HUES48 (cell line): Measurements from ENCODE around the gene AP1AR.

ENCODE experiments used
- H3K27ac ChIP-seq: one replicate; pipeline ENCODE4 v1.7.0; 2013; ENCODE audit warnings: low read depth, low read length, inconsistent platforms
- H3K27me3 ChIP-seq: 2 replicates; pipeline ENCODE4 v1.6.1; 2013; ENCODE audit warnings: mild to moderate bottlenecking, low read length; ENCODE audit not compliant: control insufficient read depth, insufficient read depth
- H3K36me3 ChIP-seq: 2 replicates; pipeline ENCODE4 v1.6.1; 2013; ENCODE audit warnings: low read length; ENCODE audit not compliant: control insufficient read depth, insufficient read depth
- H3K4me1 ChIP-seq: 2 replicates; pipeline ENCODE4 v1.6.1; 2013; ENCODE audit warnings: mild to moderate bottlenecking, low read length; ENCODE audit not compliant: control insufficient read depth, insufficient read depth
- H3K4me3 ChIP-seq: 2 replicates; pipeline ENCODE4 v1.5.1; 2013; ENCODE audit warnings: mild to moderate bottlenecking, low read depth, low read length
- H3K9ac ChIP-seq: 2 replicates; pipeline ENCODE4 v1.6.1; 2013; ENCODE audit warnings: mild to moderate bottlenecking, low read depth, low read length, moderate library complexity
- H3K9me3 ChIP-seq: 2 replicates; pipeline ENCODE4 v1.6.1; 2013; ENCODE audit warnings: low read length; ENCODE audit not compliant: control insufficient read depth, insufficient read depth

AP1AR gene

GRCh38 chr4:112257098-112257497 lies 25.5 kb downstream of the AP1AR start:
- Histone ChIP-seq H3K4me3 (no peak overlapping the region), H3K36me3 (peaks cover 40% of the 10 kb centered on the region), H3K9ac (no peak overlapping the region), H3K27me3 (no peaks in the 10 kb centered on the region), H3K4me1 (peaks cover 10% of the 10 kb centered on the region), H3K27ac (no peak overlapping the region), H3K9me3 (no peaks in the 10 kb centered on the region)

DNA sequence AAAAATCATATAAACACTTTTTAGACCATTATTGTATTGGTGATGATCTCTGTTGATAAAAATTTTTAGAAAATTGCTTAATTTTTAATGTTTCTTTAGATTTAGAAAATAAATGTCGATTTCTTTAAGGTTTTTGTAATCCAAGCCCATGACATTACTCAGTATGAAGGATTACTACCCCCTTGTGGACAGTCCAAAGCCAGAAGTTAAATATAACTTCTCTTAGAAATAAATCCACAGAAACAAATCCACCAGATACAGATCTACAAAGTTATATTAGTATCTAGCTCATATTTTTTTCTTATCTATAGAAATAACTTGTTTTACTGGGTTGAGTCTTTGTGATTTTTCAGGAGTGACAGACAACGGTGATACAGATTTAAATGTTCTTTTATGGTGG lies 35.2 kb downstream of the AP1AR start:
- Histone ChIP-seq H3K9ac (no peak overlapping the region), H3K4me3 (no peak overlapping the region), H3K27ac (no peak overlapping the region), H3K4me1 (peaks cover 20% of the 10 kb centered on the region), H3K27me3 (no peaks in the 10 kb centered on the region), H3K36me3 (peaks cover 66% of the 10 kb centered on the region), H3K9me3 (no peaks in the 10 kb centered on the region)

DNA sequence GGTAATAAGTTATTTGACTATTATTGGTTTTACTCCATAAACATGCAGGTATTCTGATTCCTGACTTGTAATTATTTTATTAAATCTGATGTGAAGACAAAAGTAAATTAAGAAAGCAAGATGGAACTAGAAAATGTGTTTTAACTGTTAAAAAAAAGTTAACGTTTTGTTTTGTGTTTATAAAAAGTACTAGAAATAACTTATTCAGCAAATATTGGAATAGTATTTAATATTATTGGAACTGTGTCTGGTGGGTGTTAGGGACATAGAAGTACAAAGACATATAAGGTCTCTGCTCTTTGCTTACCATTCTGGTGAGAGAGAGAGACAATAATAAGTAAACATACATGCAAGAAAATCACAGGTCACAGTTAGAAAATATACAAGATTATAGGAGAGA lies 38.5 kb downstream of the AP1AR start:
- H3K9ac ChIP-seq = no peak overlapping the region
- no peaks in the 10 kb centered on the region for H3K27me3 ChIP-seq
- H3K27ac ChIP-seq = no peak overlapping the region
- H3K9me3 ChIP-seq = no peaks in the 10 kb centered on the region
- peaks cover 23% of the 10 kb centered on the region for H3K4me1 ChIP-seq
- H3K4me3 ChIP-seq = no peak overlapping the region
- H3K36me3 ChIP-seq = peaks cover 38% of the 10 kb centered on the region

DNA sequence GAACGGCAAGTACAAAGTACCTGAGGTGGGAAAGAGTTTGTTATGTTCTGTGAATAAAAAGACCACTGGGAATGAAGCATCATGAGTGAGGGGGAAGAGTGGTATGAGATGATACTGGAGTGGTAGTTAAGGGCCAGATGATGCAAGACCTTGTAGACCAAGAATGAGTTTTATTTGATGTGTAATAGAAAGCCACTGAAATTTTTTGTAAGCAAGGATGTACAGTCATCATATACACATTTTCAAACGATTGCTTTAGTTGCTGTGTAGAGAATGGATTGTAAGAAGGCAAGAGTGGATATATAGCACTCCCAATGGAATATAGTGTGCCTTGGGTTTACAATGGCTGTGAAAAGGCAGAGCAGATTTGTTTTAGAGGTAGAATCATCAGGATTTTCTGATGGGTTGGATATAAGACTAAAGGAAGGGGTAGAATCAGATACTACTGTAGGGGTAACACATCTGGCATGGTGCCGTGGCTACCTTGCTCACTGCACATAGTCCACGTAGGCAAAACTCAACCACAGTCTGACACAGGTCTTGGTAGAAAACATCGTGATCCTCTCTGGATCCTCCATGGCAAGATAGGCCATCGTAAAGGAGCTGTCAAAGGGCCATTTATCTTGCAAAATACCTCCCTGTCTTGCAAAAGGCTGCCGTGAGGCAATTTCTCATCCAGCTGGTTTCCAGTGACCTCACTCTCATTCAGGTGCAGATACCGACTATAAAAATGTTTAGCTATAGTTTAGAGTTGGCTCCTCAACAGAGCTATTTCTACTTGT lies 39.2 kb downstream of the AP1AR start:
- Histone ChIP-seq H3K36me3 (peaks cover 30% of the 10 kb centered on the region), H3K9ac (no peak overlapping the region)

DNA sequence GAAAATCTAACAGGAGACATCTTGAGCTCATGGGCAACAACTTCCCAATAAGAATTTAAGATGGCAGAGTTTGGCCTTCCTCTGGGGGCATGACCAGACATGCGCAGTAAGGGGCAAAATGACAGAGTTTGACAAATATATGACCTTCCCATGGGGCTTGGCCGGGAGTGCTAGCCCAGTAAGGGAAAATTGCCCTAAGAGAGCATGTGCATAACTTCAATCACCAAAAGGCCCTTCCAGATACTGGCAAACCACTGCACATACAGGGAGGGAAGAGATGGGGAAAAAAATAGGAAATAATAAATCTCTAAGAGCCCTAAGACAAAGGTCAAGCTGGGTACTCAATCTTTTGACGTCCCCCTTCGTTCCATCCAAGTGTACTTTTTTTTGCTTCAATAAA lies 40.7 kb downstream of the AP1AR start:
- H3K36me3 ChIP-seq = peaks cover 19% of the 10 kb centered on the region
- H3K4me1 ChIP-seq = peaks cover 23% of the 10 kb centered on the region
- no peak overlapping the region for H3K4me3 ChIP-seq
- no peak overlapping the region for H3K27ac ChIP-seq
- H3K9me3 ChIP-seq = no peaks in the 10 kb centered on the region
- no peaks in the 10 kb centered on the region for H3K27me3 ChIP-seq
- H3K9ac ChIP-seq = no peak overlapping the region

More for the DNA sequence above, 39.2 kb downstream of the AP1AR start:
- H3K4me3 ChIP-seq = no peak overlapping the region; the same call in 1 of the 2 replicates
- no peak overlapping the region for H3K27ac ChIP-seq
- H3K4me1 ChIP-seq = peaks cover 23% of the 10 kb centered on the region
- no peaks in the 10 kb centered on the region for H3K9me3 ChIP-seq
- H3K27me3 ChIP-seq = no peaks in the 10 kb centered on the region

DNA sequence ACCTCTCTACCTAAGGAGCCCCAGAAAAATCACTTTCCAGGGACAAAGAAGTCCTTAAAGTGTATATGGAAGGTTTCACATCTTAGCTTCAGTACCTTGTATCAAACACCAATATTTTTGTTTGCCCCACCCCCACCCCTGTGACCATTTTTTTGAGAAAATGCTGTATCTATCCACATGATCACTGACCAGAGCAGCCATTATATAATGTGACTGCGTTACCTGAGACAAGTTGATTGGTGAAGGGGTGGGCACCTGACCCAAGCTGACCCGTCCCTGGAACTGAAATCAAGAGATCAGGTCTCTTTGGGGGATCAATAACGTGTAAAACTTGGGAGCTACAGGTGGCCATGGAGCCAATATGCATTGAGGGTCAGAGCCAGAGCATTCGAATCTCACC lies 43.4 kb downstream of the AP1AR start:
- H3K4me1 ChIP-seq = peaks cover 22% of the 10 kb centered on the region
- no peak overlapping the region for H3K27ac ChIP-seq
- no peaks in the 10 kb centered on the region for H3K27me3 ChIP-seq
- H3K4me3 ChIP-seq = no peak overlapping the region
- no peaks in the 10 kb centered on the region for H3K36me3 ChIP-seq
- no peaks in the 10 kb centered on the region for H3K9me3 ChIP-seq
- H3K9ac ChIP-seq = no peak overlapping the region

DNA sequence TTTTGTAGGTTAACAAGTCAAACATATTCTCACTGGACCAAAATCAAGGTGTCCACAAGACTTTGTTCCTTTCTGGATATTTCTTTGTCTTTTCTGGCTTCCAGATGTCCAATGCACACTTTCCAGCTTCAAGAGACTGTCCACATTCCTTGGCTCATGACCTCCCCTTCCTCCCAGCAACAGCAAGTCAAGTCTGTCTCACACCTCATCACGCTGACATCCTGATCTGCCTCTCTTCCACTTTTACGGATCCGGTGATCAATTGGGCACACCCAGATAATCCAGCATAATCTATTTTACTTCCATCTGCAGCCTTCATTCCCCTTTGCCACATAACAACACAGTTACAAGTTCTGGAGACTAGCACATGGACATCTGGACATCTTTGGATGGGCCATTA lies 44.5 kb downstream of the AP1AR start:
- Histone ChIP-seq H3K36me3 (no peaks in the 10 kb centered on the region), H3K4me1 (peaks cover 10% of the 10 kb centered on the region), H3K9ac (no peak overlapping the region), H3K27me3 (no peaks in the 10 kb centered on the region), H3K9me3 (no peaks in the 10 kb centered on the region), H3K4me3 (no peak overlapping the region), H3K27ac (no peak overlapping the region)

GRCh38 chr4:112277220-112277619 lies 45.6 kb downstream of the AP1AR start:
- Histone ChIP-seq H3K9ac (no peak overlapping the region), H3K4me3 (no peak overlapping the region), H3K27ac (no peak overlapping the region), H3K4me1 (no peaks in the 10 kb centered on the region), H3K27me3 (no peaks in the 10 kb centered on the region), H3K9me3 (no peaks in the 10 kb centered on the region), H3K36me3 (no peaks in the 10 kb centered on the region)

GRCh38 chr4:112277705-112278448 lies 46.3 kb downstream of the AP1AR start:
- Histone ChIP-seq H3K4me3 (no peak overlapping the region), H3K27ac (no peak overlapping the region), H3K36me3 (no peaks in the 10 kb centered on the region), H3K27me3 (no peaks in the 10 kb centered on the region), H3K9ac (no peak overlapping the region), H3K9me3 (no peaks in the 10 kb centered on the region), H3K4me1 (no peaks in the 10 kb centered on the region)

GRCh38 chr4:112279025-112279881 lies 47.7 kb downstream of the AP1AR start:
- no peaks in the 10 kb centered on the region for H3K4me1 ChIP-seq
- H3K4me3 ChIP-seq = no peak overlapping the region
- H3K27ac ChIP-seq = no peak overlapping the region
- no peak overlapping the region for H3K9ac ChIP-seq
- no peaks in the 10 kb centered on the region for H3K9me3 ChIP-seq
- no peaks in the 10 kb centered on the region for H3K36me3 ChIP-seq
- peaks cover 4% of the 10 kb centered on the region; the same call in 1 of the 2 replicates for H3K27me3 ChIP-seq
